ENCODE measurements around the gene ST8SIA5.

DNA sequence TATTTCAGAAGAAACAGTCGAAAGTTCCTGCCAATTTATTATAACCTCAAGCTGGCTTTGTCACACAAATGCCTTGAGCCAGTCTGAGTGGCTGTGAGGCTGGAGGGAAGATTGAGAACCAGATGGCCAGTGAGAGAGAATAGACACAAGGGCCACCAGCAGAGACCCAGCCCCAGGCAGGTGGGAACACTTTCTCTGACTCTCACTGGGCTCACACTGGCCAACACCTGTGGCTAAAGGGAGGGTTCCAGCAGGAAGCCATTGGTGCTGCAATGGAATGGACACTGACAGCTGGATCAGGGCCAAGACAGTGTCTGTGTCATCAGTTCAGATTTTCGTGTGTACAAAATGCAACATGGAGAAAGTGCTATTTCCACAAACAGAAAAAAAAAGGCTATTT, 129.7 kb downstream of the ST8SIA5 start:
- TF ChIP-seq, protein P1, sequence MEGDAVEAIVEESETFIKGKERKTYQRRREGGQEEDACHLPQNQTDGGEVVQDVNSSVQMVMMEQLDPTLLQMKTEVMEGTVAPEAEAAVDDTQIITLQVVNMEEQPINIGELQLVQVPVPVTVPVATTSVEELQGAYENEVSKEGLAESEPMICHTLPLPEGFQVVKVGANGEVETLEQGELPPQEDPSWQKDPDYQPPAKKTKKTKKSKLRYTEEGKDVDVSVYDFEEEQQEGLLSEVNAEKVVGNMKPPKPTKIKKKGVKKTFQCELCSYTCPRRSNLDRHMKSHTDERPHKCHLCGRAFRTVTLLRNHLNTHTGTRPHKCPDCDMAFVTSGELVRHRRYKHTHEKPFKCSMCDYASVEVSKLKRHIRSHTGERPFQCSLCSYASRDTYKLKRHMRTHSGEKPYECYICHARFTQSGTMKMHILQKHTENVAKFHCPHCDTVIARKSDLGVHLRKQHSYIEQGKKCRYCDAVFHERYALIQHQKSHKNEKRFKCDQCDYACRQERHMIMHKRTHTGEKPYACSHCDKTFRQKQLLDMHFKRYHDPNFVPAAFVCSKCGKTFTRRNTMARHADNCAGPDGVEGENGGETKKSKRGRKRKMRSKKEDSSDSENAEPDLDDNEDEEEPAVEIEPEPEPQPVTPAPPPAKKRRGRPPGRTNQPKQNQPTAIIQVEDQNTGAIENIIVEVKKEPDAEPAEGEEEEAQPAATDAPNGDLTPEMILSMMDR (conservative IDR thresholded peaks at IDR 0.05 in 1 of 2, IDR thresholded peaks at IDR 0.05 in 1 of 2; ENCODE audit: low read depth in 1 of 2, low read length in 2 of 2): no peak
- TF ChIP-seq EZH2 (IDR thresholded peaks at IDR 0.05; ENCODE audit: low read length, missing control alignments): no peak

Measured in fibroblast of lung (primary cell).